H1 (cell line): ENCODE measurements around the gene STAT2. TPM values are rescaled to one million over a fixed set of nuclear protein-coding genes. Genes with fewer than 3 reads are reported as not detected.

Experiments
- CTCF ChIA-PET: fragments of 300-600 bp; sonication (Branson Sonifier 250); formaldehyde crosslinking; loops from one replicate; lab custom pipeline; 2021; ENCODE audit not compliant: partially characterized antibody; lab: Charles Lee
- POLR2A ChIA-PET: fragments of 300-600 bp; sonication (Branson Sonifier 250); formaldehyde crosslinking; loops from one replicate; lab custom pipeline; 2021; ENCODE audit warnings: inconsistent platforms; ENCODE audit not compliant: partially characterized antibody; lab: Charles Lee
- DNase-seq, 2 experiments: peaks; one replicate each; pipeline versions ENCODE4 v3.0.0 to v3.0.0-alpha.2; 2010 to 2022; ENCODE audit warnings: low spot score in 2 of 2, low read depth in 1 of 2, mixed read lengths in 1 of 2
- FAIRE-seq: peaks from 2 replicates; lab custom pipeline; 2011; peaks lifted over from hg19 to GRCh38; lab: Jason Lieb, UNC
- H2AFZ ChIP-seq: 2 replicates; pipeline ENCODE4 v1.8.1; 2012; ENCODE audit warnings: low read length, inconsistent platforms
- H2AK5ac ChIP-seq: 2 replicates; pipeline ENCODE4 v1.6.1; 2013; ENCODE audit warnings: low read depth, low read length
- H2BK120ac ChIP-seq: replicated peaks from 2 replicates; pipeline ENCODE3; 2013; ENCODE audit warnings: low read depth, low read length, inconsistent platforms
- H2BK12ac ChIP-seq: 2 replicates; pipeline ENCODE4 v1.6.1; 2013; ENCODE audit warnings: low read depth, low read length
- H2BK15ac ChIP-seq: 2 replicates; pipeline ENCODE4 v1.6.1; 2013; ENCODE audit warnings: low read length
- H2BK20ac ChIP-seq: 2 replicates; pipeline ENCODE4 v1.6.1; 2013; ENCODE audit warnings: low read length
- H2BK5ac ChIP-seq: 2 replicates; pipeline ENCODE4 v1.6.1; 2013; ENCODE audit warnings: low read depth, low read length
- H3K14ac ChIP-seq: 2 replicates; pipeline ENCODE4 v1.6.1; 2013; ENCODE audit warnings: inconsistent platforms; ENCODE audit not compliant: insufficient read length
- H3K18ac ChIP-seq: 2 replicates; pipeline ENCODE4 v1.6.1; 2013; ENCODE audit warnings: low read length; ENCODE audit errors: extremely low read depth
- H3K23ac ChIP-seq: 2 replicates; pipeline ENCODE4 v1.6.1; 2013; ENCODE audit warnings: inconsistent platforms; ENCODE audit not compliant: insufficient read length
- H3K23me2 ChIP-seq: 2 replicates; pipeline ENCODE4 v1.6.1; 2013; ENCODE audit warnings: low read depth, low read length
- H3K27ac ChIP-seq: 2 replicates; pipeline ENCODE4 v1.6.1; 2011; ENCODE audit warnings: low read depth, low read length, inconsistent platforms
- H3K27me3 ChIP-seq, 4 experiments: replicated peaks in 1 of 4; 1 replicate in 1 of 4; 2 replicates in 3 of 4; pipeline versions ENCODE4 v1.6.1 to v1.8.1; 2011 to 2013; ENCODE audit warnings: low read length in 3 of 4, mild to moderate bottlenecking in 3 of 4, inconsistent platforms in 2 of 4, mixed read lengths in 2 of 4, moderate library complexity in 1 of 4; ENCODE audit not compliant: control insufficient read depth in 3 of 4, insufficient read depth in 3 of 4; ENCODE audit errors: extremely low read depth in 1 of 4
- H3K36me3 ChIP-seq, 4 experiments: 2 replicates each; pipeline versions ENCODE4 v1.6.1 to v1.8.1; 2011 to 2013; ENCODE audit warnings: mild to moderate bottlenecking in 4 of 4, low read length in 3 of 4, moderate library complexity in 2 of 4, control low read depth in 1 of 4, inconsistent platforms in 1 of 4; ENCODE audit not compliant: insufficient read depth in 4 of 4, control insufficient read depth in 2 of 4
- H3K4ac ChIP-seq: replicated peaks from 2 replicates; pipeline ENCODE3; 2013; ENCODE audit warnings: low read length, low read depth, mixed read lengths, inconsistent platforms; ENCODE audit not compliant: insufficient read length
- H3K4me1 ChIP-seq, 4 experiments: replicated peaks in 1 of 4; 1 replicate in 1 of 4; 2 replicates in 3 of 4; pipeline versions ENCODE4 v1.6.1 to v1.8.1; 2011 to 2013; ENCODE audit warnings: low read length in 3 of 4, inconsistent platforms in 2 of 4, mixed read lengths in 1 of 4; ENCODE audit not compliant: insufficient read depth in 4 of 4, control insufficient read depth in 3 of 4
- H3K4me2 ChIP-seq, 2 experiments: 2 replicates each; pipeline versions ENCODE4 v1.6.1 to v1.8.1; 2011 to 2013; ENCODE audit warnings: low read depth in 2 of 2, low read length in 2 of 2, control low read depth in 1 of 2, inconsistent platforms in 1 of 2, mild to moderate bottlenecking in 1 of 2; ENCODE audit not compliant: insufficient read depth in 1 of 2
- H3K4me3 ChIP-seq, 4 experiments: fragments of 200-600, 300-600 bp in 1 of 4; sonication (generic), shearing (Covaris generic), sonication (Bioruptor Twin) in 1 of 4; 2 replicates each; pipeline versions ENCODE4 v1.5.1 to v1.8.1; 2011 to 2016; ENCODE audit warnings: low read length in 4 of 4, low read depth in 3 of 4, control low read depth in 2 of 4, inconsistent platforms in 2 of 4, mild to moderate bottlenecking in 2 of 4, mixed read lengths in 1 of 4, moderate library complexity in 1 of 4; ENCODE audit not compliant: insufficient read depth in 2 of 4; ENCODE audit errors: extremely low read depth in 1 of 4
- H3K56ac ChIP-seq: replicated peaks from 2 replicates; pipeline ENCODE3; 2013; ENCODE audit warnings: low read depth, mild to moderate bottlenecking, mixed read lengths, low read length, inconsistent platforms; ENCODE audit not compliant: insufficient read length
- H3K79me1 ChIP-seq: 2 replicates; pipeline ENCODE4 v1.6.1; 2013; ENCODE audit warnings: low read depth, low read length, control low read depth
- H3K79me2 ChIP-seq, 2 experiments: 2 replicates each; pipeline versions ENCODE4 v1.6.1 to v1.8.1; 2012 to 2013; ENCODE audit warnings: low read length in 2 of 2, mild to moderate bottlenecking in 2 of 2, inconsistent platforms in 1 of 2; ENCODE audit not compliant: insufficient read depth in 2 of 2, control insufficient read depth in 1 of 2
- H3K9ac ChIP-seq, 4 experiments: replicated peaks in 1 of 4; 1 replicate in 1 of 4; 2 replicates in 3 of 4; pipeline versions ENCODE4 v1.6.1 to v1.8.1; 2011 to 2013; ENCODE audit warnings: low read depth in 3 of 4, low read length in 3 of 4, control low read depth in 2 of 4, mild to moderate bottlenecking in 2 of 4, moderate library complexity in 2 of 4, inconsistent platforms in 1 of 4; ENCODE audit errors: extremely low read depth in 1 of 4
- H3K9me3 ChIP-seq, 2 experiments: 2 replicates each; pipeline versions ENCODE4 v1.6.1 to v1.8.1; 2012 to 2013; ENCODE audit warnings: mild to moderate bottlenecking in 2 of 2, moderate library complexity in 2 of 2, control low read depth in 1 of 2, inconsistent platforms in 1 of 2, low read depth in 1 of 2, low read length in 1 of 2, mixed read lengths in 1 of 2; ENCODE audit not compliant: insufficient read depth in 2 of 2
- H4K20me1 ChIP-seq, 2 experiments: replicated peaks in 1 of 2; 2 replicates each; pipeline versions ENCODE3 to v1.8.1; 2011 to 2013; ENCODE audit warnings: inconsistent platforms in 2 of 2, low read length in 2 of 2, mild to moderate bottlenecking in 1 of 2; ENCODE audit not compliant: insufficient read depth in 2 of 2, control insufficient read depth in 1 of 2
- H4K5ac ChIP-seq: 2 replicates; pipeline ENCODE4 v1.6.1; 2013; ENCODE audit warnings: low read length, low read depth, mixed read lengths, inconsistent platforms; ENCODE audit not compliant: insufficient read length
- H4K8ac ChIP-seq: 2 replicates; pipeline ENCODE4 v1.8.0; 2013; ENCODE audit warnings: mild to moderate bottlenecking, moderate library complexity, low read length, inconsistent platforms; ENCODE audit not compliant: insufficient read depth; ENCODE audit errors: extremely low read depth
- H4K91ac ChIP-seq: replicated peaks from 2 replicates; pipeline ENCODE3; 2013; ENCODE audit warnings: low read length, mixed read lengths, inconsistent platforms; ENCODE audit not compliant: insufficient read length
- EGR1 ChIP-seq: IDR thresholded peaks from 2 replicates; pipeline ENCODE4 v1.6.1; 2011; ENCODE audit warnings: low read depth, low read length, borderline replicate concordance
- RAD21 ChIP-seq, 2 experiments: IDR thresholded peaks in 1 of 2; conservative IDR thresholded peaks in 1 of 2; 2 replicates each; pipeline ENCODE4 v1.6.1; 2011; ENCODE audit warnings: low read depth in 2 of 2, low read length in 2 of 2, improper control_type of control experiment in 1 of 2, inconsistent platforms in 1 of 2, mild to moderate bottlenecking in 1 of 2, moderate library complexity in 1 of 2
- TBP ChIP-seq: IDR thresholded peaks from 2 replicates; pipeline ENCODE4 v1.6.1; 2011; ENCODE audit warnings: low read depth, low read length, improper control_type of control experiment
- WGBS, 2 experiments: shearing (Covaris generic) in 1 of 2; methylation state at CpG; one replicate each; pipeline versions ENCODE4 v1.1.6 to v1.1.7; 2013 to 2015; ENCODE audit warnings: low lambda C conversion rate in 2 of 2, mixed read lengths in 2 of 2, inconsistent platforms in 1 of 2, low coverage in 1 of 2, missing lambda C conversion rate in 1 of 2; ENCODE audit not compliant: insufficient replicate concordance in 2 of 2, insufficient coverage in 1 of 2, insufficient read length in 1 of 2; ENCODE audit errors: extremely low coverage in 1 of 2, missing lambda C conversion rate in 1 of 2; 5-methylcytosine and 5-hydroxymethylcytosine counted together
- polyA plus RNA-seq, 7 experiments: library from polyadenylated mRNA; depleted of rRNA in 3 of 7; stranded (reverse) in 5 of 7; unstranded in 2 of 7; fragments of >200 nt in 5 of 7; fragments of 200-250 nt in 2 of 7; gene quantifications; 1 replicate in 5 of 7; 2 replicates in 1 of 7; 4 replicates in 1 of 7; pipeline versions ENCODE4 v1.2.1 to v1.2.3, GENCODE V29; 2011 to 2013; ENCODE audit warnings: missing spikeins in 2 of 7, mixed read lengths in 2 of 7
- total RNA-seq: library from RNA; stranded (reverse); fragmentation: NEBNext Ultra II Directional; extraction: Animal tissue kit (Norgen Biotek cat#: 25700); gene quantifications from 2 replicates; pipeline ENCODE4 v1.2.1, GENCODE V29; 2021
- TF ChIP-seq, protein P1 (sequence below): IDR thresholded peaks from 2 replicates; pipeline ENCODE4 v1.6.1; 2011; ENCODE audit warnings: low read depth, mild to moderate bottlenecking, low read length; ENCODE audit not compliant: insufficient read depth

STAT2 gene
- total and polyA plus RNA-seq, 2 of the 8 experiments (the other 6 are each of a cell fraction or from before 2014, with no cell fraction given), result 37.1 to 44.7 TPM

DNA sequence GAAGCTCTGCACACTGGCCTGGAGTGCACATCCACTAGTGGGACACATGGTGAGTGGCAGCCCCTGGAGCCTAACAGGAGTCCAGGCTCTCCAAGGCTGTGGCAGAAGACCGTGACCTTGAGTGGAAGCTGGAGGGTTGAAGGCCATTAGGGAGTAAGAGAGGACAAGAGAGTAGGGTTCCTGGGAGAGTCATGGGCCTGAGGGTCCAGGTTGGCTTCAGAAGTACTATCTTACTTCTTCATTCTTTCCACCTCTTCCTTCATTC, 20.8 kb downstream of the STAT2 start:
- no peak overlapping the region for H4K5ac ChIP-seq
- H4K91ac ChIP-seq, result peak overlapping the region; percentile 88
- ChIA-PET POLR2A (interaction anchor here (0.7 to 7.2 kb wide), 14 partner anchors 8 to 181 kb away, joined by 3 to 55 read pairs (median 4); partner anchors contain the start of genes CNPY2, MYL6, RNF41 and STAT2), CTCF (interaction anchor here (1.5 to 2.9 kb wide), 3 partner anchors 10 to 130 kb away, joined by 3 to 13 read pairs (median 7); partner anchors contain the start of gene SPRYD4)
- H3K9me3 ChIP-seq, result no peaks in the 10 kb centered on the region
- H3K4me3 ChIP-seq, result peak overlapping the region in 2 of 4 experiments; percentile 17 to 29; a peak in 4 of 8 replicates
- H3K4me1 ChIP-seq, result peaks cover 9 to 18% (median 13%) of the 10 kb centered on the region in 4 experiments
- peak overlapping the region; percentile 77 for H2BK20ac ChIP-seq
- peak overlapping the region; percentile 52 to 59 for H3K4me2 ChIP-seq
- H3K18ac ChIP-seq, result peak overlapping the region; percentile 72; the same call in 1 of the 2 replicates
- peak overlapping the region in 2 of 4 experiments; percentile 22 to 42; a peak in 4 of 7 replicates for H3K9ac ChIP-seq
- H3K79me1 ChIP-seq, result no peaks in the 10 kb centered on the region
- no peak overlapping the region for H3K23ac ChIP-seq
- no peaks in the 10 kb centered on the region for H3K27me3 ChIP-seq
- no peak overlapping the region; the same call in 1 of the 2 replicates for H2AK5ac ChIP-seq
- no peak overlapping the region for H2BK120ac ChIP-seq
- H2BK12ac ChIP-seq, result peak overlapping the region; percentile 96
- no peak overlapping the region for H3K4ac ChIP-seq
- H2BK5ac ChIP-seq, result peak overlapping the region; percentile 79; the same call in 1 of the 2 replicates
- DNase-seq (no peak), FAIRE-seq (no peak)
- H2BK15ac ChIP-seq, result peak overlapping the region; percentile 34; the same call in 1 of the 2 replicates
- H3K36me3 ChIP-seq, result peaks cover 0 to 10% (median 8%) of the 10 kb centered on the region in 4 experiments; a peak in 5 of 8 replicates
- TF ChIP-seq RAD21 (IDR thresholded peaks at IDR 0.05 in 1 of 2, conservative IDR thresholded peaks at IDR 0.05 in 1 of 2; ENCODE audit: low read depth in 2 of 2, low read length in 2 of 2) (no peak), TBP (no peak), EGR1 (no peak)
- TF ChIP-seq, protein P1, sequence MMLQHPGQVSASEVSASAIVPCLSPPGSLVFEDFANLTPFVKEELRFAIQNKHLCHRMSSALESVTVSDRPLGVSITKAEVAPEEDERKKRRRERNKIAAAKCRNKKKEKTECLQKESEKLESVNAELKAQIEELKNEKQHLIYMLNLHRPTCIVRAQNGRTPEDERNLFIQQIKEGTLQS, result no peak
- no peaks in the 10 kb centered on the region for H3K79me2 ChIP-seq
- H4K20me1 ChIP-seq, result no peaks in the 10 kb centered on the region
- peak overlapping the region; percentile 8 for H3K14ac ChIP-seq
- WGBS, 2 experiments, result 90% methylated on average over 1 of the region's 1 CpG; no CpG with 5 or more reads in 1 of the 2 experiments
- H4K8ac ChIP-seq, result 0 out of 2 replicates have a peak overlapping the region, but pooled peaks have one; percentile 37
- no peaks in the 10 kb centered on the region for H3K23me2 ChIP-seq
- no peak overlapping the region; the same call in 1 of the 2 replicates for H3K27ac ChIP-seq
- no peak overlapping the region for H3K56ac ChIP-seq
- no peak overlapping the region for H2AFZ ChIP-seq
